VCaP (cell line): Measurements from ENCODE around the gene SIK3.

Source experiments
- H3K27ac ChIP-seq: fragments of 450-650 bp; 2 replicates; pipeline ENCODE4 v1.5.1; 2017
- TF ChIP-seq, protein P1 (sequence below): fragments of 450-650 bp; conservative IDR thresholded peaks from 2 replicates; pipeline ENCODE4 v1.5.1; 2017; ENCODE audit warnings: mild to moderate bottlenecking, moderate library complexity

Gene SIK3

DNA sequence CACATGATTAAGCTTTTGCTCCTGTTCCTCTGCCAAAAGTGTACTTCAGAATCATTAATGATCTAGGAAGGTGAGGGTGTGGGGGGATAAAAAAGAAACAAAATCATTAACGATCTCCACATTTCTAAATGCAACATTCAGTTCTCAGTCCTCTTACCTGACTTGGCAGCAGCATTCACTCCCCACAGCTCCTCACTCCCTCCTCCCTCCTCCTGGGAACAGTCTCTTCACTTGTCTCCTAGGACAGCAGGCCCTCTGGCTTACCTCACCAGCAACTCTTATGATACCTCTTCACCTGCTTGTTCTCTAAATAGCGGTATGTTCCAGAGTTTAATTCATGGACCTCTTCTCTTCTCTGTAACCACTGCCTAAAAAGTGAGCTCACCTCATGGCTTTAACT lies 204.3 kb downstream of the SIK3 start:
- TF ChIP-seq, protein P1, sequence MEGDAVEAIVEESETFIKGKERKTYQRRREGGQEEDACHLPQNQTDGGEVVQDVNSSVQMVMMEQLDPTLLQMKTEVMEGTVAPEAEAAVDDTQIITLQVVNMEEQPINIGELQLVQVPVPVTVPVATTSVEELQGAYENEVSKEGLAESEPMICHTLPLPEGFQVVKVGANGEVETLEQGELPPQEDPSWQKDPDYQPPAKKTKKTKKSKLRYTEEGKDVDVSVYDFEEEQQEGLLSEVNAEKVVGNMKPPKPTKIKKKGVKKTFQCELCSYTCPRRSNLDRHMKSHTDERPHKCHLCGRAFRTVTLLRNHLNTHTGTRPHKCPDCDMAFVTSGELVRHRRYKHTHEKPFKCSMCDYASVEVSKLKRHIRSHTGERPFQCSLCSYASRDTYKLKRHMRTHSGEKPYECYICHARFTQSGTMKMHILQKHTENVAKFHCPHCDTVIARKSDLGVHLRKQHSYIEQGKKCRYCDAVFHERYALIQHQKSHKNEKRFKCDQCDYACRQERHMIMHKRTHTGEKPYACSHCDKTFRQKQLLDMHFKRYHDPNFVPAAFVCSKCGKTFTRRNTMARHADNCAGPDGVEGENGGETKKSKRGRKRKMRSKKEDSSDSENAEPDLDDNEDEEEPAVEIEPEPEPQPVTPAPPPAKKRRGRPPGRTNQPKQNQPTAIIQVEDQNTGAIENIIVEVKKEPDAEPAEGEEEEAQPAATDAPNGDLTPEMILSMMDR: no peak

DNA sequence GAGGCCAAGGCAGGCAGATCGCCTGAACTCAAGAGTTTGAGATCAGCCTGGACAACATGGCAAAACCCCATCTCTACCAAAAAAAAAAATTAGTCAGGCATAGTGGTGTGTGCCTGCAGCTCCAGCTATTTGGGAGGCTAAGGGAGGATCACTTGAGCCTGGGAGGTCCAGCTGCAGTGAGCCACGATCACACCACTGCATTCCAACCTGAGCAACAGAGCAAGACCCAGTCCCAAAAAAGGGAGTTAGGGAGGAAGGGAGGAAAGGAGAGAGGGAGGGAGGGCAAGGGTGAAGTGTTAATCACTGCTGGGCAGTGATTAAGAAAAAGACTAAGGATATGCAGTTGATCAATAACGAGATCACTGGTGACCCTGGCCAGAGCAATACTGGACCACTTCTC lies 204.8 kb downstream of the SIK3 start:
- TF ChIP-seq, protein P1: no peak
- H3K27ac ChIP-seq: no peak overlapping the region

More for the DNA sequence above, 204.3 kb downstream of the SIK3 start:
- H3K27ac ChIP-seq: no peak overlapping the region

DNA sequence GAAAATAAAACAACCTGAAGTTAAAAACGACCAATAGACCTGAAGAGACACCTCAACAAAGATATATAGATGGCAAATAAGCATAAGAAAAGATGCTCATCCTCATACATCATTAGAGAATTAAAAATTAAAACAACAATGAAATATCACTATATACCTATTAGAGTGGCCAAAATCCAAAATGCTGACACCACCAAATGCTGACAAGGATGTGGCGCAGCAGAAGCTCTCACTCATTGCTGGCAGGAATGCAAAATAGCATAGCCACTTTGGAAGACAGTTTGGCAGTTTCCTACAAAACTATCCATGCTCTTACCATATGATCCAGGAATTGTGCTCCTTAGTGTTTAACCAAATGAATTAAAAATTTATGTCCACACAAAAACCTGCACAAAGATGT lies 205.9 kb downstream of the SIK3 start:
- no peak overlapping the region for H3K27ac ChIP-seq
- TF ChIP-seq, protein P1: no peak

DNA sequence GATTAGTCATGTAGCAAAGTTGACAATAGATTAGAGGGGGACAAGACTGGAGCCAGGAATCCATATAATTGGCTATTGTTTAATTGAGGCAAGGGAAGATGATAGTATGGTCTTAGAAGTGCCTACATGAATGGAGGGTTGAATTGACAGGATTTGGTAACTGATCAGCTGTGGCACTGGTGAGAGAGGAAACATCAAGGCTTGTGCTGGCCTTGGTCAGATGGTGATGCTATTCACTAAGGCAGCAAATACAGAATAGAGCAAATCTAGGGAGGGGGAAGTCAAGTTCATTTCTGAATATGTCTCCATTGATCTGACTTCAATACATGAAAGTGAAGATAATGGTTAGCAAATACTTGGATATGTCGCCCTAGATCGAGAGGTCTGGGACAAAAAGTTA lies 206.5 kb downstream of the SIK3 start:
- no peak overlapping the region for H3K27ac ChIP-seq
- TF ChIP-seq, protein P1: no peak

DNA sequence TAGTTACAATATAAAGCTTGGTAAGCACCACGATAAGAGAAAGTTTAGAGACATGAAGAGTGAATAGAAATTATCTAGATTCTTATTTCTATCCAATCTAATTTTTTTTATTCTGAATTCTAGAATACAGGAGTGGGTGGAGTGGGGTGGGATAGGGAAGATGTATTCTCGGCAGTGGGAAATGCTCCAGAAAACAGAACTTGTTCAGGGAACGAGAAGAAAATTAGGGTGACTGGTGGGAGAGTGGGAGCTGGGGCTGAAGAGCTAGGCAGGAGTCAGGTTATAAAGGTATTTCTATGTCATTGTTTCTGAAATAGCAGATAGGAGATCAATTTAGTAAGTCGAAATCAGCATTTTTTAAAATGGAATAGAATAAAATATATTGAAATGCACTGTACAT lies 207.6 kb downstream of the SIK3 start:
- TF ChIP-seq, protein P1: no peak
- H3K27ac ChIP-seq: no peak overlapping the region

DNA sequence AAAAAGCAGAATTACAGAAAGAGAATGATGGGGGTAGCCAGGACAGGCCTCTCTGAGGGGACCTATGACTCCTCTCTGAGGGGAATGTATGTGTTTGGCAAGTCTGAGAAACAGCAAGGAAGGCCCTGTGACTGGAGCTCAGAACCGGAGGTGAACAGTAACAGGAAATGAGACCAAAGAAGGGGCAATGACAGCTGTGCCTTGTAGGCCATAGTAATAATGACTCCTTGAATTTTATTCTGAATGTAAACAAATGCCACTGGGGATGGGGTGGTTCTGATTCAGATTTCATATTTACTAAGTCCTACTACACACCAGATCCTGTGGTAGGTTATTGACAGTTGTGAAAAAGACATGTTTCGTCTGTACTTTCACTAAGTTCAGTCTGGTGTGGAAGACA lies 208.0 kb downstream of the SIK3 start:
- no peak overlapping the region for H3K27ac ChIP-seq
- TF ChIP-seq, protein P1: no peak

DNA sequence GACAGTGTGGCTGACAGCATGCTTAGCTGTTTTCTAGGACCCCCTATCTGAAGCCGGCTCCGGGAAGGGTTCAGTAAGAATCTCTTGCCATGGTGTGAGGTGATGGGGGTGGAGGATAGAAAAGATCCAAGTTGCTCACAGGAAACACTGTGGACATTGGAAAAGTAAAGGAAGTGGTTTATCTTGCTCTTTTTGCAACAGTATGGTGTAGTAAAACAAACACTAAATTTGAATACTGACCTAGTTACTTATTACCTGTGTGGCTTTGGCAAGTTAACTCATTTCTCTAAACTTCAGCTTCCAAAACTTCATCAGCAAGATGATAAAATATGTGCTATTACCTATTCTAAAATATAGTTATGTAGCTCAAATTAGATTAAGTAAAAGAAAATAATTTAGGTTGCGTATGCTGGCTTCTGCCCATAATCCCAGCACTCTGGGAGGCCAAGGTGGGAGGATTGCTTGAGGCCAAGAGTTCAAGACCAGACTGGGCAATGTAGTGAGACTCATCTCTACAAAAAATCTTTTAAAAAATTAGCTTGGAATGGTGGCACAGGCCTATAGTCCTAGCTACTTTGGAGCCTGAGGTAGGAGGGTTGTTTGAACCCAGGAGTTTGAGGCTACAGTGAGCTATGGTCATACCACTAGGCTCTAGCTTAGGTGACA lies 209.2 kb downstream of the SIK3 start:
- no peak overlapping the region for H3K27ac ChIP-seq
- TF ChIP-seq, protein P1: no peak
